Lung (tissue), 12 donors: ENCODE measurements around the gene SLCO2B1. TPM values are rescaled to one million over a fixed set of nuclear protein-coding genes. Genes with fewer than 3 reads are reported as not detected.

ENCODE experiments used
- ATAC-seq: fragments of 200-7000 bp; cut with Tn5 transposase; one replicate; pipeline ENCODE4 v1.9.1; 2020; ENCODE audit warnings: moderate number of reproducible peaks; ENCODE audit not compliant: insufficient read depth, low FRiP score
- DNase-seq, 3 donors: peaks; one replicate each; pipeline ENCODE4 v3.0.0-alpha.2; 2013 to 2017
- H3K27ac ChIP-seq, 2 donors: one replicate each; pipeline ENCODE4 v1.5.1; 2013; ENCODE audit warnings: mild to moderate bottlenecking in 2 of 2, moderate library complexity in 2 of 2, control low read depth in 1 of 2, inconsistent platforms in 1 of 2, low read depth in 1 of 2, low read length in 1 of 2
- H3K27me3 ChIP-seq, 3 donors: one replicate each; pipeline ENCODE4 v1.5.1; 2013; ENCODE audit warnings: low read length in 2 of 3; ENCODE audit not compliant: control insufficient read depth in 3 of 3, insufficient read depth in 3 of 3
- H3K36me3 ChIP-seq, 4 donors: one replicate each; pipeline ENCODE4 v1.5.1; 2013; ENCODE audit warnings: low read length in 4 of 4, mild to moderate bottlenecking in 1 of 4, moderate library complexity in 1 of 4; ENCODE audit not compliant: control insufficient read depth in 4 of 4, insufficient read depth in 4 of 4
- H3K4me1 ChIP-seq, 5 donors: one replicate each; pipeline ENCODE4 v1.5.1; 2013; ENCODE audit warnings: low read length in 5 of 5, mild to moderate bottlenecking in 2 of 5, moderate library complexity in 1 of 5; ENCODE audit not compliant: control insufficient read depth in 5 of 5, insufficient read depth in 5 of 5
- H3K4me3 ChIP-seq: one replicate; pipeline ENCODE4 v1.5.1; 2013; ENCODE audit warnings: mild to moderate bottlenecking, control low read depth, moderate library complexity
- H3K9ac ChIP-seq, 2 donors: one replicate each; pipeline ENCODE4 v1.5.1; 2013; ENCODE audit warnings: low read length in 2 of 2, control low read depth in 1 of 2; ENCODE audit not compliant: insufficient read depth in 1 of 2
- H3K9me3 ChIP-seq, 4 donors: one replicate each; pipeline ENCODE4 v1.5.1; 2013; ENCODE audit warnings: low read length in 3 of 4, mild to moderate bottlenecking in 1 of 4, moderate library complexity in 1 of 4; ENCODE audit not compliant: control insufficient read depth in 4 of 4, insufficient read depth in 3 of 4
- WGBS, 2 donors: extraction: QIAGEN DNeasy Blood & Tissue Kit; methylation state at CpG; one replicate each; pipeline ENCODE4 v1.1.7; 2013; 5-methylcytosine and 5-hydroxymethylcytosine counted together
- polyA plus RNA-seq, 2 donors: library from polyadenylated mRNA; stranded (reverse); fragments of 200-250 nt; gene quantifications; one replicate each; pipeline ENCODE4 v1.2.1, GENCODE V29; 2013
- total RNA-seq, 2 donors: library from RNA; depleted of rRNA in 1 of 2; stranded (reverse); fragments of >200 nt in 1 of 2; gene quantifications; one replicate each; pipeline ENCODE4 v1.2.1, GENCODE V29; 2014 to 2021
- TF ChIP-seq, protein P1 (sequence below): IDR thresholded peaks from 2 replicates; pipeline ENCODE4 v1.5.1; 2012; ENCODE audit warnings: mild to moderate bottlenecking; ENCODE audit errors: control extremely low read depth, extremely low read depth
- donor health status: control.
- donor health status: control.
- donor health status: Bipolar disorder and iron deficiency.
- donor health status: healthy.
- donor health status: DM: yes; HTN: yes; CAD: no.

The SLCO2B1 gene
- total and polyA plus RNA-seq, 4 donors = 22.2 to 244 (median 55.2) TPM

DNA sequence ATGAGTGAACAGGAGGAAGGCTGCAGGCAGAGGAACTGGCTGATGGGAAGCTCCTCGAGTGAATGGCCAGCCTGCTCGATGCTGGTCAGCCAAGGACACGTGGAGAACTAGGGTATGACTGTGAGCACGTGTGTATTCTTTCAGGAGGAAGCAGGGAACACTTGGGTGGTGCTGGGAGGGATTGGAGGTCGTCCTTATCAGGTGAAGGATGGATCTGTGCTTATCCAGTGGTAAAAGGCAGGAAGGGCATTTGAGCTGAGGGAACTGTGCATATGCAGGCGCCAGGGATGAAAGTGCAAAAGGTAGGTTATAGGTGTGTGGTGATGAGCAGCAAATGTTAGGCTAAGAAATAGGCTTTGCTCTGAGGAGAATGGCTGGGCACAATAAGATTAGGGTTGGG lies 9.7 kb upstream of the SLCO2B1 start:
- Histone ChIP-seq H3K4me3 (no peak overlapping the region), H3K4me1 (peaks cover 0 to 5% (median 0%) of the 10 kb centered on the region in 5 donors), H3K36me3 (no peaks in the 10 kb centered on the region), H3K9me3 (no peaks in the 10 kb centered on the region), H3K27ac (no peak overlapping the region), H3K27me3 (peaks cover 0 to 7% (median 4%) of the 10 kb centered on the region in 3 donors), H3K9ac (no peak overlapping the region)
- ATAC-seq = no peak
- WGBS, 2 donors = 58 to 65% methylated on average over 6 of the region's 6 CpGs
- no peak for DNase-seq
- TF ChIP-seq, protein P1, sequence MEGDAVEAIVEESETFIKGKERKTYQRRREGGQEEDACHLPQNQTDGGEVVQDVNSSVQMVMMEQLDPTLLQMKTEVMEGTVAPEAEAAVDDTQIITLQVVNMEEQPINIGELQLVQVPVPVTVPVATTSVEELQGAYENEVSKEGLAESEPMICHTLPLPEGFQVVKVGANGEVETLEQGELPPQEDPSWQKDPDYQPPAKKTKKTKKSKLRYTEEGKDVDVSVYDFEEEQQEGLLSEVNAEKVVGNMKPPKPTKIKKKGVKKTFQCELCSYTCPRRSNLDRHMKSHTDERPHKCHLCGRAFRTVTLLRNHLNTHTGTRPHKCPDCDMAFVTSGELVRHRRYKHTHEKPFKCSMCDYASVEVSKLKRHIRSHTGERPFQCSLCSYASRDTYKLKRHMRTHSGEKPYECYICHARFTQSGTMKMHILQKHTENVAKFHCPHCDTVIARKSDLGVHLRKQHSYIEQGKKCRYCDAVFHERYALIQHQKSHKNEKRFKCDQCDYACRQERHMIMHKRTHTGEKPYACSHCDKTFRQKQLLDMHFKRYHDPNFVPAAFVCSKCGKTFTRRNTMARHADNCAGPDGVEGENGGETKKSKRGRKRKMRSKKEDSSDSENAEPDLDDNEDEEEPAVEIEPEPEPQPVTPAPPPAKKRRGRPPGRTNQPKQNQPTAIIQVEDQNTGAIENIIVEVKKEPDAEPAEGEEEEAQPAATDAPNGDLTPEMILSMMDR = no peak

DNA sequence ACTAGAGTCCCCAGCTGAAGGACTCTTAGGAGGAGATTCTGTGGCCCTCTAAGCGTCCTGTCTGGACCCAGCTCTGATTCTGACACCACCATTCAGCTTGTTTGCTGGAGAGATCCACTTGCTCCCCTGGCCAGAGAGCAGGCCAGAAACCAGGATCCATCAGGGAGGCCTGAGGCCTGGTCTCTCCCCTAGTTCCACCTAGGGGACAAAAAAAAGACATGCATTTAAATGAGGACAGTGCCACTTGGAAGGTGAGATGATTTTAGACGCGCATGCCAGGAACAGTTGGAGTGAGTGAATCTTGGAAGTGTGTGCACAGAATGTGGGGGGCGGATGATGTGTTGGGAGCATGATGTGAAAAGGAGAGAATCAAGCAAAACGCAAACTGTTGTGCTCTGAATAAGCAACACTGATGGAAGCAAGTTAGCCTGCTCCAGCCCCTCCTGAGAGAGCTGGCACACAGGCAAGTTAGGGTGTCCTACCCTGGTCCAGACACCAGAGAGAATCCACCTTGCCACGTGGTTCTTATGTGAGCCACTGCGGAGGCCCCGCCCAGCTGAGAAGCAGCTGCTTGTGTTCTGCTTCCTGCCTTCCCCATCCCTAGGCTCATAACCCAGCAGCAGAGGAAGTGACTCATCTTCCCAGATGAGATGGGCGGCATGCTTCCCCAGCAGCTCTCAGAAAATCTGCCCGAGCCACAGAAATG lies 8.0 kb upstream of the SLCO2B1 start:
- peak overlapping the region in 1 of 2 donors; percentile 15 for H3K27ac ChIP-seq
- WGBS, 2 donors = 41 to 44% methylated on average over 10 of the region's 10 CpGs

DNA sequence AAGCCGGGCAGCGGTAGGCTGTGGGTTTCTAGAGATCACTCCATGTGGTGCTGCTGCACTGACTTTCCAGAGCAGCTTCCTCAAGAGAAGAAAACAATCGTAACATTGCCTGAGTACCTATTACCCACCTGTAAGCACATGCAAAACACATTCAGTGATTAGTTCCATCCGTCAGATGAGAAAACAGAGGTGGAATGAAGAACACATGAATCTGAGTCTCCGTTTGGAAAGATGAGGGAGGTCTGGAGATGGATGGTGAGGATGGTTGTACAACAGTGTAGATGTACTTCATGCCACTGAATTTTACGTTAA lies 7.5 kb upstream of the SLCO2B1 start:
- TF ChIP-seq, protein P1 = no peak
- DNase-seq (no peak), ATAC-seq (no peak)
- H3K9ac ChIP-seq = no peak overlapping the region
- H3K4me3 ChIP-seq = no peak overlapping the region
- H3K27ac ChIP-seq = peak overlapping the region in 1 of 2 donors; percentile 15
- no peaks in the 10 kb centered on the region for H3K36me3 ChIP-seq
- H3K27me3 ChIP-seq = peaks cover 0 to 5% (median 2%) of the 10 kb centered on the region in 3 donors
- no peaks in the 10 kb centered on the region for H3K9me3 ChIP-seq
- 37 to 48% methylated on average over 6 of the region's 6 CpGs for WGBS, 2 donors
- H3K4me1 ChIP-seq = peaks cover 0 to 12% (median 0%) of the 10 kb centered on the region in 5 donors

More for the DNA sequence above, 8.0 kb upstream of the SLCO2B1 start:
- Histone ChIP-seq H3K36me3 (no peaks in the 10 kb centered on the region), H3K27me3 (peaks cover 0 to 7% (median 2%) of the 10 kb centered on the region in 3 donors), H3K9ac (no peak overlapping the region), H3K4me3 (no peak overlapping the region), H3K9me3 (no peaks in the 10 kb centered on the region), H3K4me1 (peaks cover 0 to 12% (median 0%) of the 10 kb centered on the region in 5 donors)
- TF ChIP-seq, protein P1 = no peak
- ATAC-seq (peak; percentile 78), DNase-seq (peak in 2 of 3 donors; percentile 40 to 59)

DNA sequence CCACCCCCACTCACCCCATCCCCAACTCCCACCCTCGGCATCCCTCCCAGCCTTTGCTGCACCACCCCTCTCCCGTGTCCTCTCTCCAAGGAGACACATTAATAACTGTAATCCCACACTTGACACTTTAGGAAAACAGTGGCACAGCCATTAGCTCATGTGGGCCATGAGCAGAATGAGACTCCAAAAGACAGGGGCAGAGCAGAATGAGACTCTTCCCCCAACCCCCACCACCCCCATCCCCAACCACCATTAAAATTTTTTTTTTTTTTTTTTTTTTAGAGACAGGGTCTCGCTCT lies 6.2 kb upstream of the SLCO2B1 start:
- no peaks in the 10 kb centered on the region for H3K9me3 ChIP-seq
- no peak for ATAC-seq
- 35 to 49% methylated on average over 3 of the region's 3 CpGs for WGBS, 2 donors
- no peak overlapping the region for H3K4me3 ChIP-seq
- TF ChIP-seq, protein P1 = no peak
- no peak overlapping the region for H3K9ac ChIP-seq
- no peak for DNase-seq
- no peak overlapping the region for H3K27ac ChIP-seq
- H3K4me1 ChIP-seq = peaks cover 0 to 14% (median 0%) of the 10 kb centered on the region in 5 donors
- H3K36me3 ChIP-seq = no peaks in the 10 kb centered on the region
- peaks cover 0 to 2% (median 2%) of the 10 kb centered on the region in 3 donors for H3K27me3 ChIP-seq
